ENCODE results near the gene CAPN12. TPM values are rescaled to one million over a fixed set of nuclear protein-coding genes. Genes with fewer than 3 reads are reported as not detected.

Gene CAPN12
- polyA plus RNA-seq, 1 of the 3 experiments (the other 2 are of a cell fraction): 3.0 TPM

- WGBS (ENCODE audit: low lambda C conversion rate): 95% methylated on average over 7 of the region's 7 CpGs
- Histone ChIP-seq H3F3A (replicated peaks; ENCODE audit: insufficient read depth) (peaks cover 74% of the 10 kb centered on the region), H4K20me1 (ENCODE audit: insufficient read depth) (no peaks in the 10 kb centered on the region), H3K4me2 (no peak overlapping the region), H3K27me3 (ENCODE audit: insufficient read depth) (no peaks in the 10 kb centered on the region), H3K9me2 (no peaks in the 10 kb centered on the region), H2AFZ (ENCODE audit: low read depth) (no peak overlapping the region), H3K9me3 (no peaks in the 10 kb centered on the region), H3K4me1 (ENCODE audit: control insufficient read depth in 1 of 2, insufficient read depth in 2 of 2, low read depth in 1 of 2, low read length in 1 of 2) (peaks cover 55 to 66% of the 10 kb centered on the region in 2 experiments; a peak in 3 of 4 replicates), H3K79me2 (ENCODE audit: insufficient read depth) (peaks cover 88% of the 10 kb centered on the region), H3K9ac (no peak overlapping the region), H3K4me3 (ENCODE audit: low read depth in 2 of 2, low read length in 1 of 2) (no peak overlapping the region), H3K36me3 (replicated peaks in 1 of 2; ENCODE audit: control insufficient read depth in 1 of 2, insufficient read depth in 2 of 2, low read length in 1 of 2) (peaks cover 0 to 14% of the 10 kb centered on the region in 2 experiments), H3K27ac (ENCODE audit: low read depth in 2 of 2, low read length in 1 of 2) (peak overlapping the region in 1 of 2 experiments; percentile 99; a peak in 1 of 4 replicates)
- DNase-seq: no peak
- ChIA-PET CTCF (interaction anchor here (0.8 kb wide), 1 partner anchor 40 kb away, joined by 3 read pairs; the partner anchor contains the start of gene ACTN4), POLR2A (no interaction called here)
- TF ChIP-seq MXI1 (IDR thresholded peaks at IDR 0.05; ENCODE audit: low read depth, low read length) (no peak), USF2 (IDR thresholded peaks at IDR 0.05; ENCODE audit: borderline replicate concordance, low read depth, low read length) (no peak), TCF12 (IDR thresholded peaks at IDR 0.05) (0 out of 2 replicates have a peak, but pooled peaks have one; percentile 6), IRF3 (IDR thresholded peaks at IDR 0.05; ENCODE audit: low read depth, low read length) (no peak)
These were observed 56.4 kb downstream of the CAPN12 start for GRCh38 chr19:38687837-38688378.

GRCh38 chr19:38686530-38686888 lies 57.8 kb downstream of the CAPN12 start:
- Histone ChIP-seq H3K9ac (peak overlapping the region; percentile 73), H3K4me2 (peak overlapping the region; percentile 66), H3K27ac (ENCODE audit: low read depth in 2 of 2, low read length in 1 of 2) (peak overlapping the region; percentile 81 to 99), H3K9me3 (no peaks in the 10 kb centered on the region), H4K20me1 (ENCODE audit: insufficient read depth) (no peaks in the 10 kb centered on the region), H3F3A (replicated peaks; ENCODE audit: insufficient read depth) (peaks cover 77% of the 10 kb centered on the region), H2AFZ (ENCODE audit: low read depth) (no peak overlapping the region), H3K4me1 (ENCODE audit: control insufficient read depth in 1 of 2, insufficient read depth in 2 of 2, low read depth in 1 of 2, low read length in 1 of 2) (peaks cover 42 to 59% of the 10 kb centered on the region in 2 experiments; a peak in 3 of 4 replicates), H3K36me3 (replicated peaks in 1 of 2; ENCODE audit: control insufficient read depth in 1 of 2, insufficient read depth in 2 of 2, low read length in 1 of 2) (peaks cover 0 to 14% of the 10 kb centered on the region in 2 experiments), H3K4me3 (ENCODE audit: low read depth in 2 of 2, low read length in 1 of 2) (no peak overlapping the region; a peak in 1 of 4 replicates), H3K27me3 (ENCODE audit: insufficient read depth) (no peaks in the 10 kb centered on the region), H3K79me2 (ENCODE audit: insufficient read depth) (peaks cover 91% of the 10 kb centered on the region), H3K9me2 (no peaks in the 10 kb centered on the region)
- WGBS (ENCODE audit: low lambda C conversion rate): 88% methylated on average over 5 of the region's 5 CpGs
- ChIA-PET POLR2A (interaction anchor here (0.6 kb wide), 1 partner anchor 253 kb away, joined by 3 read pairs; no protein-coding TSS in a partner anchor), CTCF (interaction anchor here (1.2 kb wide), 1 partner anchor 9 kb away, joined by 5 read pairs; no protein-coding TSS in a partner anchor)
- DNase-seq: no peak
- no peak for TF ChIP-seq RXRA (IDR thresholded peaks at IDR 0.05; ENCODE audit: borderline replicate concordance, low read depth)
- TF ChIP-seq EZH2phosphoT487 (IDR thresholded peaks at IDR 0.05; ENCODE audit: borderline replicate concordance, low read depth): no peak
- no peak for TF ChIP-seq NFIC (IDR thresholded peaks at IDR 0.05; ENCODE audit: borderline replicate concordance)
- TF ChIP-seq TCF12 (IDR thresholded peaks at IDR 0.05): no peak
- no peak for TF ChIP-seq RCOR1 (IDR thresholded peaks at IDR 0.05; ENCODE audit: low read length)
